Lung (tissue), 12 donors: ENCODE measurements around the gene LRRC8C. TPM values are rescaled to one million over a fixed set of nuclear protein-coding genes. Genes with fewer than 3 reads are reported as not detected.

ENCODE experiments used
- ATAC-seq: fragments of 200-7000 bp; cut with Tn5 transposase; one replicate; pipeline ENCODE4 v1.9.1; 2020; ENCODE audit warnings: moderate number of reproducible peaks; ENCODE audit not compliant: insufficient read depth, low FRiP score
- DNase-seq, 3 donors: peaks; one replicate each; pipeline ENCODE4 v3.0.0-alpha.2; 2013 to 2017
- H3K27ac ChIP-seq, 2 donors: one replicate each; pipeline ENCODE4 v1.5.1; 2013; ENCODE audit warnings: mild to moderate bottlenecking in 2 of 2, moderate library complexity in 2 of 2, control low read depth in 1 of 2, inconsistent platforms in 1 of 2, low read depth in 1 of 2, low read length in 1 of 2
- H3K27me3 ChIP-seq, 3 donors: one replicate each; pipeline ENCODE4 v1.5.1; 2013; ENCODE audit warnings: low read length in 2 of 3; ENCODE audit not compliant: control insufficient read depth in 3 of 3, insufficient read depth in 3 of 3
- H3K36me3 ChIP-seq, 4 donors: one replicate each; pipeline ENCODE4 v1.5.1; 2013; ENCODE audit warnings: low read length in 4 of 4, mild to moderate bottlenecking in 1 of 4, moderate library complexity in 1 of 4; ENCODE audit not compliant: control insufficient read depth in 4 of 4, insufficient read depth in 4 of 4
- H3K4me1 ChIP-seq, 5 donors: one replicate each; pipeline ENCODE4 v1.5.1; 2013; ENCODE audit warnings: low read length in 5 of 5, mild to moderate bottlenecking in 2 of 5, moderate library complexity in 1 of 5; ENCODE audit not compliant: control insufficient read depth in 5 of 5, insufficient read depth in 5 of 5
- H3K4me3 ChIP-seq: one replicate; pipeline ENCODE4 v1.5.1; 2013; ENCODE audit warnings: mild to moderate bottlenecking, control low read depth, moderate library complexity
- H3K9ac ChIP-seq, 2 donors: one replicate each; pipeline ENCODE4 v1.5.1; 2013; ENCODE audit warnings: low read length in 2 of 2, control low read depth in 1 of 2; ENCODE audit not compliant: insufficient read depth in 1 of 2
- H3K9me3 ChIP-seq, 4 donors: one replicate each; pipeline ENCODE4 v1.5.1; 2013; ENCODE audit warnings: low read length in 3 of 4, mild to moderate bottlenecking in 1 of 4, moderate library complexity in 1 of 4; ENCODE audit not compliant: control insufficient read depth in 4 of 4, insufficient read depth in 3 of 4
- WGBS, 2 donors: extraction: QIAGEN DNeasy Blood & Tissue Kit; methylation state at CpG; one replicate each; pipeline ENCODE4 v1.1.7; 2013; 5-methylcytosine and 5-hydroxymethylcytosine counted together
- polyA plus RNA-seq, 2 donors: library from polyadenylated mRNA; stranded (reverse); fragments of 200-250 nt; gene quantifications; one replicate each; pipeline ENCODE4 v1.2.1, GENCODE V29; 2013
- total RNA-seq, 2 donors: library from RNA; depleted of rRNA in 1 of 2; stranded (reverse); fragments of >200 nt in 1 of 2; gene quantifications; one replicate each; pipeline ENCODE4 v1.2.1, GENCODE V29; 2014 to 2021
- TF ChIP-seq, protein P1 (sequence below): IDR thresholded peaks from 2 replicates; pipeline ENCODE4 v1.5.1; 2012; ENCODE audit warnings: mild to moderate bottlenecking; ENCODE audit errors: control extremely low read depth, extremely low read depth
- donor health status: control.
- donor health status: control.
- donor health status: Bipolar disorder and iron deficiency.
- donor health status: healthy.
- donor health status: DM: yes; HTN: yes; CAD: no.

The LRRC8C gene
- total and polyA plus RNA-seq, 4 donors: 3.3 to 11.7 (median 6.9) TPM

DNA sequence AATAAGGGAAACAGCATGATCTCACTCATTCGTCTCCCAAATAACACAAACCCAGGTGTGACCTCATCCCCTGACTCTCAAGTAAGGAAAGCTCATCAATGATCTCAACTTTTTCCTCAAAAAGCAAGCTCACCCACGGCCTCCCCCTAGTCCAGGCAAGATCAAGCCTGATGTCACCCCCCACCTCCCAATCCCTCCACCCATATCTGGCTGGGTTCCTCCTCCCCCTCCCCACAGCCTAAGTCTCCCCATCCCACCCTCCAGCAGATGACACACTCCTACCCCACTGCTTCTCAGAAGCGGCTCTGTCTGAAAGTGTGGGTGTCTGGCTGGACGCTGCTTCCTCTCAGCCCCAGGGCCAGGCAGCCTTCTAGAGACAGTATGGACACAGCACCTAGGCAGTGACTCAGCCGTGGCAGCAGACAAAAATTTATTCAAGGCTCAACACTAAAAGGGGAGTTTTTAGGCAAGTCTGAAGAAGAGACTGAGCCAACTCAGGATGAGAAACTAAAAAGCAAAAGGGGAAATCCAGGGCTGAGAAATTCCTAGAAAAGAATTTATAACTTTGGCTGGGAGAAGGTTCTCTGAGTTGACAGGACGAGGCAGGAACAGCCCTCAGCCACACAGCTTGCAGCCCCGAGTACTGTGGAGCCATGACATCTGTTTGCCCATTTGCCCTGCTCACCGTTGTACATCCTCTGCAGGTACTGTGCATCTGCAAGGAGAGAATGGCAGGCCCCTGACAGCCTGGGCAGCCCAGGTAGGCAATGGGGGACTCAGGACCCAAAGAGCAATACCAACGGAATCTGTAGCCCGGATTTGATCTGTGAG, 106.3 kb downstream of the LRRC8C start:
- Histone ChIP-seq H3K9me3 (no peaks in the 10 kb centered on the region), H3K9ac (no peak overlapping the region), H3K4me3 (no peak overlapping the region), H3K27me3 (no peaks in the 10 kb centered on the region), H3K4me1 (peaks cover 0 to 11% (median 6%) of the 10 kb centered on the region in 5 donors), H3K36me3 (no peaks in the 10 kb centered on the region), H3K27ac (peak overlapping the region in 1 of 2 donors; percentile 17)
- 71 to 90% methylated on average over 10 of the region's 10 CpGs for WGBS, 2 donors
- TF ChIP-seq, protein P1, sequence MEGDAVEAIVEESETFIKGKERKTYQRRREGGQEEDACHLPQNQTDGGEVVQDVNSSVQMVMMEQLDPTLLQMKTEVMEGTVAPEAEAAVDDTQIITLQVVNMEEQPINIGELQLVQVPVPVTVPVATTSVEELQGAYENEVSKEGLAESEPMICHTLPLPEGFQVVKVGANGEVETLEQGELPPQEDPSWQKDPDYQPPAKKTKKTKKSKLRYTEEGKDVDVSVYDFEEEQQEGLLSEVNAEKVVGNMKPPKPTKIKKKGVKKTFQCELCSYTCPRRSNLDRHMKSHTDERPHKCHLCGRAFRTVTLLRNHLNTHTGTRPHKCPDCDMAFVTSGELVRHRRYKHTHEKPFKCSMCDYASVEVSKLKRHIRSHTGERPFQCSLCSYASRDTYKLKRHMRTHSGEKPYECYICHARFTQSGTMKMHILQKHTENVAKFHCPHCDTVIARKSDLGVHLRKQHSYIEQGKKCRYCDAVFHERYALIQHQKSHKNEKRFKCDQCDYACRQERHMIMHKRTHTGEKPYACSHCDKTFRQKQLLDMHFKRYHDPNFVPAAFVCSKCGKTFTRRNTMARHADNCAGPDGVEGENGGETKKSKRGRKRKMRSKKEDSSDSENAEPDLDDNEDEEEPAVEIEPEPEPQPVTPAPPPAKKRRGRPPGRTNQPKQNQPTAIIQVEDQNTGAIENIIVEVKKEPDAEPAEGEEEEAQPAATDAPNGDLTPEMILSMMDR: no peak
- ATAC-seq: no peak
- DNase-seq: no peak

DNA sequence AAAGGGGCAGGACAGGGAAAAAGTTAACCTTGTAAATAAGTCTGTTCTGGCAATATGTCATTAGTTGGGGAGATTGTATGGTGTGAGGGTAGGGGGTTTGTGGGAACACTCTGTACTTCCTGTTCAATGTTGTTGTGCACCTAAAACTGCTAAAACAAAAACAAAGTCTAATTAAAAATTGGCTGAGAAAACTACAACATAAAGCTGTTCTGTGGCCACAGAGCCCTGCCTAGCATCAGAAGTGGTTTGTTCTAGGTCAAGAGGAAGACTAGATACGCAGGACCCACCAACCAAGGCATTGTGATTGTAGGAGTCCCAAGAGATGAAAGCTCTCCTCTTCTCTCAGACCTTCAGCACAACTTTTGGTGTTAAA, 106.9 kb downstream of the LRRC8C start:
- H3K9ac ChIP-seq: no peak overlapping the region
- H3K4me1 ChIP-seq: peaks cover 0 to 9% (median 6%) of the 10 kb centered on the region in 5 donors
- ATAC-seq: no peak
- no peaks in the 10 kb centered on the region for H3K9me3 ChIP-seq
- H3K4me3 ChIP-seq: no peak overlapping the region
- no peaks in the 10 kb centered on the region for H3K27me3 ChIP-seq
- WGBS, 2 donors: 85 to 92% methylated on average over 1 of the region's 1 CpG
- no peak for DNase-seq
- H3K27ac ChIP-seq: no peak overlapping the region
- H3K36me3 ChIP-seq: no peaks in the 10 kb centered on the region
- TF ChIP-seq, protein P1: no peak

DNA sequence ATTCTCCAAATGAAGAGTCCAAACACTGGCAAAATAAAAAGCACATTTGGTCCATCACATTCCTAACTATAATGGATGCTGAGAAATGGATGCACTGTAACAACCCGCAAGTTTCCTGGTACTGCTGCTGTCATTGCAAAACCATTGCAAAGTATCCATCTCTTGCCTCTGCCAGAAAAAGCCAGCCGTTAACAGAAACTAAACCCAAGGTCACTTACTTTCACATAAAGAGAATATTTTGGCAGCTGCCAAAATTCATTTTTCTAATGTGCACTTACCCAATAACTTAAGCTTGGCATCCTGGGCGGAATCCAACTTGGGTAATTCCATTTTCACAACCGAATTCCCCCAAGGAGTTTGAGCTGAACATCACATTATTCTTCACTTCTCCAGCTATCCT, 110.9 kb downstream of the LRRC8C start:
- H3K4me3 ChIP-seq: no peak overlapping the region
- no peak overlapping the region for H3K9ac ChIP-seq
- TF ChIP-seq, protein P1: no peak
- 80 to 90% methylated on average over 4 of the region's 4 CpGs for WGBS, 2 donors
- no peak for ATAC-seq
- H3K9me3 ChIP-seq: no peaks in the 10 kb centered on the region
- no peaks in the 10 kb centered on the region for H3K36me3 ChIP-seq
- no peaks in the 10 kb centered on the region for H3K27me3 ChIP-seq
- no peak for DNase-seq
- no peak overlapping the region for H3K27ac ChIP-seq
- H3K4me1 ChIP-seq: peaks cover 0 to 2% (median 0%) of the 10 kb centered on the region in 5 donors
